SKM-1 treated with dmso at 0.1 percent for 144 hours (cell line): ENCODE data around the gene RHBDD1.

ENCODE experiments used
- DNase-seq: peaks from one replicate; lab custom pipeline; 2025; ENCODE audit not compliant: unreplicated experiment; lab: John Stamatoyannopoulos, UW

The RHBDD1 gene, protein sequence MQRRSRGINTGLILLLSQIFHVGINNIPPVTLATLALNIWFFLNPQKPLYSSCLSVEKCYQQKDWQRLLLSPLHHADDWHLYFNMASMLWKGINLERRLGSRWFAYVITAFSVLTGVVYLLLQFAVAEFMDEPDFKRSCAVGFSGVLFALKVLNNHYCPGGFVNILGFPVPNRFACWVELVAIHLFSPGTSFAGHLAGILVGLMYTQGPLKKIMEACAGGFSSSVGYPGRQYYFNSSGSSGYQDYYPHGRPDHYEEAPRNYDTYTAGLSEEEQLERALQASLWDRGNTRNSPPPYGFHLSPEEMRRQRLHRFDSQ

DNA sequence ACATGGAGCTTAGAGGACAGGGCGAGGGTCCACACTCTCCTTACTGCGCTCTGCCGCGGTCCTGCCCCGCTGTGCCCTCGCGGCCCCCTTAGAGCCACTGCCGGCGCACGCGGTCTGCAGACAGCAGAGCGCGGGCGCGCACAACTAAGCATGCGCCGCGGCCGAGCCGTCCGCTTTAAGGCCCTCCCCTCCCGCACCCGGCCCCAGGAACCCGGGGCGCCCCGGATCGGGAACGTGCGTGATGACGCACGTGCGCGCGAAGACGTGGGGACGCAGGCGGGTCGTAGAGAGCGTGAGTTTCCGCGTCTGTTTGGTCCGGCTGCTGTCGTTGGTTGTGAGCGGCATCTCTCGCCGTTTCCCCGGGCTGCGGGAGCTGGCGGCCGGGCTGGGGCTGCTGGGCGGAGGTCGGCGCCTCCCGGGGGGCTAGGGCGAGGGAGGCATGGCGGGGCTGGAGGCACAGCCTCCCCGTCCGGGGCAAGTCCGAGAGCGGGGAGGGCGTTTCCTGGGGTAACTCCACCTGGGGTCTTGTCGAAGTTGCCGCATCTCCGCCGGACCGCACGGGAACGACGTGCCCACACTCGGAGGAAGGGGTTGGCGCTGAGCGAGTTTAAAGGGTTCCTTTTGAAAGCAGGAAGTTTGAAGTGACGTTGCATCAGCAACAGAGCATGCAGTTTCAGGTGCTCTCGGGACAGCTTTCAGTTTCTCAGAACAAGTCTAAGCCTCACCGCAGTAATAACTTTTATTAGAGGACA is at the start of gene RHBDD1:
RHBDD1 (plus strand) TSS at position 259 of the 752 bp plus-strand sequence. CDS start 28,640 bp downstream, outside the sequence.
- peak; percentile 89 for DNase-seq

GRCh38 chr2:226788064-226788463 is 47.8 kb upstream of the RHBDD1 start:
- DNase-seq, result no peak

- no peak for DNase-seq
Measured at GRCh38 chr2:226788881-226789490, 46.9 kb upstream of the RHBDD1 start.

DNA sequence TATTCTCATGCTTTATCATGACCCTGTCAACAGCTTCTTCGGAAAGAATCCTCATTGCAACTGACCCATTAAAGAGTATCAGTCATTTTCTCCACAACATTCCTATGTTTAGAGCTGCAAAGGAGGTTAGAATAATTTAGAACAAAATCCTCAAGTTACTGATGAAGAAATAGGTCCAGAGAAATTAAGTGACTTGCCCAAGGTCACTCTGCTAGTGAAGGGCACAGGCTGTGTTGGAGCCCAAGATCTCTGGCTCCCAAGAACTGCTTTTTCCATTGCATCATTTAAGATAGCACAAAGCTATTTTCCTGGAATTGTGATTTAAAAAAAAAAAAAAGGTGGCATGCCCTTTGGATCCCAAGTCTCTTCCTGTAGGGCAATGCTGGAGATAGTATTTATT is 45.8 kb upstream of the RHBDD1 start:
- no peak for DNase-seq

- no peak for DNase-seq
Measured at GRCh38 chr2:226790431-226790830, 45.4 kb upstream of the RHBDD1 start.

GRCh38 chr2:226791056-226791486 is 44.8 kb upstream of the RHBDD1 start:
- DNase-seq, result no peak

DNA sequence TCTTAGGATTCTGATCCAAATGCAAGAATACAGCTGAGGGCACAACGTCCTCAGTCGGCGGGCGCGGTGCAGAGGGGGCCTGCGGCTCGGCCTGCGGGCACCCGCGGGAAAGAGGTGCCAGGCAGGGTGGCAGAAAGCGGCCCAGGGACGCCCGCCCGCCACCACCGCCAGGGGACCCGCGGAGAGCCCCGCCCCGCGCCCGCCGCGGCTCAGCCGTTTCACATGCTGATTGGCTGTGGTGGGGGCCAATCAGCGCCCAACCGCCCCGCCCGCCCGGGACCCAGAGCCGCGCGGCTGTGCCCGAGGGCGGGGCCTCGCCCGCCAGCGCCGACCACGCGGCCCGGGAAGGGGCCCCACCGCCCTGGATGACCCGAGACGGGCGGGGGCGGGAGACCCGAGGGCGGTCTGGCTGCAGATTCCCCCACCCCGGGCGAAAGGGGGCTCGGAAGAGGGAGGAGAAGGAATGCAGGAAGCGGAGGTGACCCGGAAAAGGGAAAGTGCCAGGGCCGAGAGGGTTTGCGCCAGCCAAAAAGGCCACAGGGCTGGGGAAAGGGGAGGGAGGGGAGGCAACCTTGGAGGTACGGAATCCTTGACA is 44.3 kb upstream of the RHBDD1 start:
- DNase-seq, result peak; percentile 76

- no peak for DNase-seq
Measured at GRCh38 chr2:226792155-226792881, 43.5 kb upstream of the RHBDD1 start.

DNA sequence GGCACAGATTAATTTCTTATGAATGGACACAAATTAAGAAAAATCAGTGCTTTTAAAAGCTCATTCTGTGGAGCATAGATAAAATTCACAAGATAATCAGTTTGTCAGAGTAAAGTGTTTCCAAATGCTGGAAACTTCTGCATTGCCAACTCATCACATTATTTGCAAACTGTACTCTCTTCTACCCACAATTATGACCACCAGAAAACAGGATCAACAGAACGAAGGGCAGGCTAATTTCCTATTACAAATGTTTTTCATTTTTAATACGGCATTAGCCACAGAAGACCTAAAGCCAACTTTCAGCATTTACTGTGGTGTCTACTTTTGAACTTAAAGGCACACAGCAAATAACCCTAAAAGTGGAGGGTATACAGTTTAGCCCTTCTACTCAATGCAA is 42.2 kb upstream of the RHBDD1 start:
- no peak for DNase-seq

- DNase-seq, result no peak
Measured at GRCh38 chr2:226794196-226794661, 41.6 kb upstream of the RHBDD1 start.

- no peak for DNase-seq
Measured at GRCh38 chr2:226794751-226795171, 41.1 kb upstream of the RHBDD1 start.

DNA sequence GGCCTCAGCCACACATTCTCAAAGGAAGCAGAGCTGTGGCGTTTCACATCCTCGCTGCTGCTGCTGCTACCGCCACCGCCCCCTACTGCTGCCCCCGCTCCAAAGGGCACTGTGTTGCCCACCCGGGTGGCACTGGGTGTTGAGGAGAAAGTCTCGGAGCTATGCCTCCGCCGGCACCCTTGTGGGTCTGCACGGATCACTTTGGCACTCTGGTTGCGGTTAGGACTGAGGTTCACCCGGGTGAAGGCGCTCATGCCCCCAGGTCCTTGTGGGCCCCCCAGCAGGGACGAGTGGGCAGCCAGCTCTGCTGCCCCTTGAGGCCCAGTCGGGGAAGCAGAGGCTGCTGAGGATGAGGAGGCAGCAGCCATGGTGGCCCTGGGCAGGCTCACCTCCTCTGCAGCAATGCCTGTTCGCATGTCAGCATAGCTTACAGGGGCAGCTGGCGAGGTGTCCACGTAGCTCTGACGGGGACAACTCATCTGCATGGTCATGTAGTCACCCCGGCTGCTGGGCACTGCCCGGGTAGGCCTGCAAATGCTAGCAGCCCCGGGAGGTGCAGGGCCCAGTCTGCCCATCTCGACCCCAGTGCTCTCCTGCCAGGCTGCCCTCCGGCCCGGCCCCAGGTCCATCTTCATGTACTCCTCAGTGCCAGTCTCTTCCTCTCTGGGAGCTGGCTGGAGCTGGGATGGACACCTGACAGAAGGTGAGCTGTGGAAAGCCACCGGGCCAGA is 40.4 kb upstream of the RHBDD1 start:
- DNase-seq, result no peak

DNA sequence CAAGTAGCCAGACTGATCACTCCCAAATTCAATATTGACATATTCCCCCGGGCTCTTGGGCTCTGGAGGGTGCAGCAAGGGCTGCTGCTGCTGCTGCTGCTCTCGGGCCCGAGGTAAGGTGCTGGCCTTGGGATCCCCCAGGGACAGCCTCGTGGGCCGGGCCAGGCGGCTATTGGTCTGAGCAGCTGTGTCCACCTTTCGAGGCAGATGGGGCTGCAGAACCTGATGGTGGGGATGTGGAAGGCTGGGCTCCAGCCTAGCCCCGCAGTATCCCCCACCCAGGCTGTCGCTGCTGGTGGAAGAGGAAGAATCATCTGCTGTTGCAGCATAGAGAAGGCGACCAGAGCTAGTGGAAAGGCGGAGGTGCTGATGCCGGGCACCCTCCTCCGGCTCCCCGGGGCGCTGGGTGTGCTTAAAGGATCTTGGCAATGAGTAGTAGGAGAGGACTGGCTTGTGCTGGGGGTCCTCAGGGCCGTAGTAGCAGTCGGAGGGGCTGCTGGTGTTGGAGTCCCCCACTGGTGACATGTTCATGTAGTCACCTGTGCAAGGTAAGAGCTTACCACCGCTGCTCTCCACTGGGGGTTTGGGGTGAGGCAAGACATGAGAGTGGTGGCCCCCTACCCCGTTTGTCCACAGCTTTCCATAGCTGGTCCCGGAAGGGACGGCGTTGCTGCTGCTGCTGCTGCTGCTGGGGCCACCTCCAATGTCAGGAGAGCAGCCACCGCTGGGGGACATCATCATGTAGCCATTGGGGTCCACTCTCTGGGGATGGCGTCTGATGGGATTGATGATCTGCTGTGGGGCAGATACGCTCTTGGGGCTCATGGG is 39.6 kb upstream of the RHBDD1 start:
- no peak for DNase-seq

- DNase-seq, result no peak
Measured at GRCh38 chr2:226796840-226797288, 39.0 kb upstream of the RHBDD1 start.

- DNase-seq, result no peak
Measured at GRCh38 chr2:226797289-226797988, 38.4 kb upstream of the RHBDD1 start.

- no peak for DNase-seq
Measured at GRCh38 chr2:226797989-226798421, 37.8 kb upstream of the RHBDD1 start.

GRCh38 chr2:226798422-226799210 is 37.2 kb upstream of the RHBDD1 start:
- DNase-seq, result no peak
